Epithelial cell of esophagus (primary cell): ENCODE measurements around the gene MLLT3.

Experiments used
- DNase-seq: peaks from one replicate; pipeline ENCODE4 v3.0.0; 2010; ENCODE audit warnings: low read depth
- H3K4me3 ChIP-seq: 2 replicates; pipeline ENCODE4 v1.5.1; 2011; ENCODE audit warnings: mild to moderate bottlenecking, low read length, control low read depth
- CTCF ChIP-seq: IDR thresholded peaks from 2 replicates; pipeline ENCODE4 v1.5.1; 2011; ENCODE audit warnings: low read depth, mild to moderate bottlenecking, low read length, control low read depth, inconsistent platforms; ENCODE audit not compliant: insufficient read depth; ENCODE audit errors: missing control alignments

Gene MLLT3

GRCh38 chr9:20302197-20302596, 320.1 kb downstream of the MLLT3 start:
- H3K4me3 ChIP-seq: no peak overlapping the region
- no peak for TF ChIP-seq CTCF
- DNase-seq: no peak

GRCh38 chr9:20300430-20301115, 321.7 kb downstream of the MLLT3 start:
- no peak for TF ChIP-seq CTCF
- no peak overlapping the region for H3K4me3 ChIP-seq
- peak; percentile 14 for DNase-seq

DNA sequence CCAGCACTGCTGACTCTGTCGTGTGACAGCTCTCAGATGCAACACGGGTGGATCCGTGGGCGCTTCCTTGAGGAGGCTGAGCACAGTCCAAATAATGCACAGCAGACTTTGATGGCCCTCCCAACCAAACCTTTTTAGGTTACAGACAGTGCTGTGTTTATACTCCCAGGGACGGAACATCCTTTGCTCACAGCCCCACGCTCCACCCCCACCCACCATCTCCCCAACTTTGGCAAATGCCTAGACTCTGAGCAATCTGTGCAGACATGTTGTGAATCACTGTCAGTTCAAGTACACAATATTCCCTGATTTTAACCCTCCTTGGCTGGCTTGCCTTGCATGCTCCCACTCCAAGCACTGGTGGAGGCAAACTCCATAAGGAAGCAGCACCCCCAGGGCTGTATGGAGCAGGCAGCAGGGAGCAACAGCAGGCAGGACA, 324.6 kb downstream of the MLLT3 start:
- TF ChIP-seq CTCF: no peak
- no peak overlapping the region for H3K4me3 ChIP-seq
- peak; percentile 81 for DNase-seq

DNA sequence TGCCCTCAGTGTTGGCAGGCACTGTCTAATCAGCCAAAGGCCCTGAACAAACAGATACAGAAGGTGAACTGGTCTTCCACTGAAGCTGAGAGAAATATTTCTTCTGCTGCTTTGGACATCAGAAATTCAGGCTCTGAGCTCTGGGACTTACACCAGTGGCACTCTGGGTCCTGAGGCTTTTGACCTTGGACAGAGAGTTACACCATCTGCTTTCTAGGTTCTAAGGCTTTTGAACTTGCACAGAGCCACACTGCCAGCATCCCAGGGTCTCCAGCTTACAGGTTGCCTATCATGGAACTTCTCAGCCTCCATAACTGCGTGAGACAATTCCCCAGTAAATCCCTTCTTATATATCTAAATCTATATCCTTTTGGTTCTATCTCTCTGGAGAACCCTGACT, 326.7 kb downstream of the MLLT3 start:
- TF ChIP-seq CTCF: no peak
- no peak overlapping the region for H3K4me3 ChIP-seq
- no peak for DNase-seq

GRCh38 chr9:20294046-20294750, 328.1 kb downstream of the MLLT3 start:
- no peak for TF ChIP-seq CTCF
- peak; percentile 8 for DNase-seq
- H3K4me3 ChIP-seq: no peak overlapping the region

- TF ChIP-seq CTCF: peak; percentile 38
- DNase-seq: peak; percentile 34
Measured at GRCh38 chr9:20292002-20292401, 330.3 kb downstream of the MLLT3 start.

More at GRCh38 chr9:20292002-20292401, 330.3 kb downstream of the MLLT3 start:
- no peak overlapping the region for H3K4me3 ChIP-seq
